DMS 273 treated with DMSO at 0.1 percent for 48 hours (cell line): ENCODE results near the gene KDM2B.
A peak's percentile ranks its signal among the peaks of the same experiment; 100 is the strongest.
"Not testable (repeated sequence)": the region's sequence is repeated elsewhere in the genome, so short reads cannot be mapped to it uniquely, and the experiment has no call there.

Experiments
- DNase-seq: peaks from one replicate; lab custom pipeline; 2025; lab: John Stamatoyannopoulos, UW

KDM2B gene

DNA sequence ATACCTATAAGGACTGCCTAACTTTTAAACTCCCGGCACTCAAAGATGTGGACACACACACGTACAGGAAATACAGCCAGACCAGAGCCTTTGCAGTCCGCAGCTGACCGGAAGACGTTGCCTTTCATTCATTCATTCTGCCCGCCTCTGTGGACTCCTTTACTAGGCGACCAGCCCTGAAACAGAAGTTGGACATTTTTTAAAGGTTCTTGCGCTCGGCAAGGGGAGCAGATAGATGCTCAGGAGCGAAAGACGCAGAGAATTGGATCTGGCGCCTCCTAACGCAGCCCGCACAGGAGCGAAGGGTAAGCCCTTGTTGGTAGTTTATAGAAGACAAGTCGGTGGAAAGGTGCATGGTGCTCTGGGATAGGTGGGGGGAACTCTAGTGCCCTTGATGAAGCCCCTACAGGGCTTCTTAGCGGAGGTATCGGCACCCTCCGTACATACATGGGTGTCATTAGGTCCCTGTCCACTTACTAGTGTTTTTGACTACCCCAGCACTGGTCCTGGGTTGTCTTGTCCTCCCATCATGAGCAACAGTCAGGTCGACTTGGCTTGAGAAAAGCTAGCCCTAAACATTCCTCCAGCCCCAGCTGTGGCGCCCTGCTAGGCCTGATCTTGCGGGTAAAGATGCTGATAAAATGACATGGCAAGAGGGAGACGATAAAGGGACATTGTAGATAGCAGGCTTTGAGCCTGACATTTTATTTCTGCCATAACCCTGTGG lies at the start of gene KDM2B:
Gene KDM2B, minus strand, starts transcription at position 65 of the 727 bp plus-strand sequence. CDS start 112 bp downstream, outside the sequence.
- DNase-seq = no peak

DNA sequence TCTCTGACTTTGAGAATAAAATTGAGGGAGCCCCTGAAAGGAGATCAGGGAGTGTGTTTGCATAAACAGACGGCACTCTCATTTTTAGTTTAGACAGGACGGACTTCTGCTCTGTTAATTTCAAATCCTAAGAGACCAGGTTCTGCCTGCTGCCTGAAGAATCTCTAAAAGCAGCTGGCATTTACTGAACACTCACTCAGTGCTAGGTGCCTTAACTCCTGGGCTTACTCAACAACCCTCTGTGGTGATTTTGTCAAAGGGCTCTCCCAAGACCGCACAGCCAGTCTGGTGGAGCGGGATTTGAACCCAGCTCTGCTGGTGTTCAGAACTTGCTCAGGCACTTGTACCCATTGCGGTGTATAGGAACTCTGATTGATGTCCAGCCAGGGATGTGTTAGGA lies 47.7 kb upstream of the KDM2B start:
- no peak for DNase-seq

DNA sequence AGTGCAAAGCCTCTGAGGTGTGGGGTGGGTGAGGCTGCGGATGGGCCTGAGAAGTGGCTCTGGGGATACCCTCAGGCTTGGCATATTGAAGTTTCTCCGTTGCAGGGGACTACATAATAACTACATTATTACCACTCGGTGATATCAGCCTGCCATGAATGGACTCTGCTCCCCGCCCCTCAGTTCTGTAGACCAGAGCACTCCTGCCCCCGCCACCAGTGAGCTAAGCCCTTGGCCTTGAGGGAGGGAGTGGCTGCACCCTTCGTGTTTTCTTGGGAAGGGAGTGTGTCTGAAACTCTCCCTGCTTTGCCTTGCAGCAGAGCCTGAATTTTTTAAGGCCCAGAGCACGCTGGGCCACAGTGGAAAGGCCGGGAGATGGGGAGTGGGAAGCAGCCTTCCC lies 47.2 kb upstream of the KDM2B start:
- no peak for DNase-seq

DNA sequence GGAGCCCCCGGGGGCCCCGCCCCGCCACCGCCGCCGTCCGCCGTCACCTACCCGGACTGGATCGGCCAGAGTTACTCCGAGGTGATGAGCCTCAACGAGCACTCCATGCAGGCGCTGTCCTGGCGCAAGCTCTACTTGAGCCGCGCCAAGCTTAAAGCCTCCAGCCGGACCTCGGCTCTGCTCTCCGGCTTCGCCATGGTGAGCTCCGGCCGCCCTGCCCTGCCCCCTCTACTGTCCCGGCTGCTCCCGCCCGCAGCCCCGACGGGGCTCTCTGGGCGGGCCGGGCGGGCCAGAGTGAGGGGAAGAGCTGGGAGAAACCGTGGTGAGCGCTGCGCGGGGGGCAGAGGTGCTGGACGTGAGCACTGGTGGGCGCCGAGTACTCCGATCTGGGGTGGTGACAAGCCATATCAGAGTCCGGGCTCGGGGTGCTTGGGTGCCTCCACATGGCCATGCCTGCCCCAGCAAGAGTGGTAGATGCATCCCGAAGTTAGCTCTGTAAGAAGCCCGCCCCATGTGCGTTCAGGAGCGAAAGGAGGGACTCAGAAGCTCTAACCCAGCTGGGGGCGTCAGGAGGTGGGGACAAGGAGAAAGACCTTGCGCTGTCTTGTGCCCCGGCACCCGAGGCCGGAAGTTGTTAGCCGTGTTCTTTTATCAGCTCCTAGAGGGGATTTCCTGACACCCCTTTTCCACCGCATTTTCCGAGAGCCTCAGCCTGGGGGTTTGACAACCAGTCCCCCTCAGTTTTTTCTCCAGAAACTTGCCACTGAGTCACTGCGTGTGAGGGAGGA lies 46.2 kb upstream of the KDM2B start:
- DNase-seq = no peak

DNA sequence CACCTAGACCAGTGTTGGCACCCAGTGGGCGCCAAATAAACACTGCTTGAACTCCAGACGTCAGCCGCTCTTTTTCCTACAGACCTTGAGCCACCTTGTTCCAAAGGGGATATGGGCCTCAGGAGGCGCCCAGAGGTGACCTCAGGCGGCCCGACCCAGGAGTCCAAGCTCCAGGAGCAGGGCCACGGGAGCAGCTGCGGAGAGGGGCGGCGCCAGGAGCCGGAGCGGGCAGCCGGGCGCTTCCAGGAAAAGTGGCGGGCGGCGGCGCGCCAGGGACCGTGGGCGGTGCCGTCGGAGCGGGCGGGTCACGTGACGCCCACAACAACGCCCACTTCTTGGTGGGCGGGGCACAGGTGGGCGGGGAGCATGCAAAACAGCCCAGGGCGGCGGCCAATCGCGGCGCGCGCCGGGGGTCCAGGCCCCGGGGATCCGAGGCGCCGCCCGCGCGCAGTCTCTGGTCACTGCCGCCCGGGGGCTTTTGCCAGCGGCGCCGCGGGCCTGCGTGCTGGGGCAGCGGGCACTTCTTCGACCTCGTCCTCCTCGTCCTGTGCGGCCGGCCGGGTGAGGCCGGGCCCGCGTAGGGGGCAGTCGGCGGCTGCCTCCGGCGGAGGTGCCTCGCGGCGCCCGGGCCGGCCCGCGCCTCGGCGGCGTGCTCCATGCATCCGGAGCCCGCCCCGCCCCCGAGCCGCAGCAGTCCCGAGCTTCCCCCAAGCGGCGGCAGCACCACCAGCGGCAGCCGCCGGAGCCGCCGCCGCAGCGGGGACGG lies 45.4 kb upstream of the KDM2B start, which contains the start of gene ORAI1:
Gene ORAI1, plus strand, starts transcription at position 444 of the 766 bp plus-strand sequence.
- DNase-seq = peak; percentile 56

DNA sequence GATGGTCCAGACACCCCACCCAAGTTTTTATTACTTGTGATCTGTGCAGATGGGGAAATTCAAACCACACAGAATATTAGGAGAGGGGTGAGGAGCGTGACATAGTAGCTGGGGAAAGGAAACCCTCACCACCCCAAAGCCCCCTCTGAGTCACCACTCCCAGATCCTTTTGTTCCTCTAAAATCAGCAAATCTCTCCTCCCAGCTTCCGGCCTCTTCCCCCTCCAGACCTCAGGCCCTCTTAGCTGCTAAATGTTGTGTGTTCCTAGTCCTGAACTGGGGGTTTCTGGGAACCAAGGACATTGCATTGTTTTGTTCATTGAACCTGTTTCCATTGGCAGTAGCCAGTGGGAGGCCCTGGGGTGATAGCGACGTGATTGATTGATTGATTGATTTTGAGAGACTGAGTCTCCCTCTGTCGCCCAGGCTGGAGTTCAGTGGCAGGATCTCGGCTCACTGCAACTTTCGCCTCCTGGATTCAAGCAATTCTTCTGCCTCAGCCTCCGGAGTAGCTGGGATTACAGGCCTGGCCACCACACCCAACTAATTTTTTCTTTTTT lies 39.6 kb upstream of the KDM2B start:
- DNase-seq = no peak

DNA sequence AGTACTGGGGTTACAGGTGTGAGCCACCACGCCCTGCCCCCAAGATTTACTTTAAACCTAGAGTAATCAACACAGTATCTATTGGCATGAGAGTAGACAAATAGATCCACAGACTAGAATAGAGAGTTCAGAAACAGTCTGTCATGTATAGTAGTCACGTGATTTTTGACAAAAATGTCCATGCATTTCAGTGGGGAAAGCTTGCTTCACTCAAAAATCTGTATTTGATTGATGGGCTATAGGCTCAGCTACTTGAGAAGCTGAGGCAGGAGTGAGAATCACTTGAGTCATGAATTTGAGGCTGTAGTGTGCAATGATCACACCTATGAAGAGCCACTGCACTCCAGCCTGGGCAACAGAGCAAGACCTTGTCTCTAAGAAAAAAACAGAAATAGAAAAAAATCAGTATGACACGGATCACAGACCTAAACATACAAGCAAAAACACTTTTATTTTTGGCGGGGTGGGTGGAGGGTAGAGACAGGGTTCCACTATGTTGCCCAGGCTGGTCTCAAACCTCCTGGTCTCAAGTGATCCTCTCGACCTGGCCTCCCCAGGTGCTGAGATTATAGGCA lies 37.9 kb upstream of the KDM2B start:
- no peak for DNase-seq

DNA sequence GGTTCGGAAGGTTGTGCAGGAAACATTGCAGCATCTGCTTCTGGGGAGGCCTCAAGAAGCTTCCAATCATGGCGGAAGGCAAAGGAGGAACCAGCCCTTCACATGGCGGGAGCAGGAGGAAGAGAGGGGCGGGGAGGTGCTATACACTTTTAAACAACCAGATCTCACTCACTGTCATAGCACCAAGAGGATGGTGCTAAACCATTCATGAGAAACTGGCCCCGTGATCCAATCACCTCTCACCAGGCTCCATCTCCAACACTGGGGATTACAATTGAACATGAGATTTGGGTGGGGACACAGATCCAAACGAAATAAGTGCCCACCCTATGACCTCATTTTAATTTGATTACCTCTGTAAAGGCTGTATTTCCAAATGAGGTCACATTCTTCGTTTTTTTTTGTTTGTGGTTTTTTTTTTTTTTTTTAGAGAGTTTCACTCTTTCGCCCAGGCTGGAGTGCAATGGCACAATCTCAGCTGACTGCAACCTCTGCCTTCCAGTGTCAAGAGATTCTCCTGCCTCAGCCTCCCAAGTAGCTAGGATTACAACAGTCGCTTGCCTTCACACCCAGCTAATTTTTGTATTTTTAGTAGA lies 34.1 kb upstream of the KDM2B start:
- no peak for DNase-seq

DNA sequence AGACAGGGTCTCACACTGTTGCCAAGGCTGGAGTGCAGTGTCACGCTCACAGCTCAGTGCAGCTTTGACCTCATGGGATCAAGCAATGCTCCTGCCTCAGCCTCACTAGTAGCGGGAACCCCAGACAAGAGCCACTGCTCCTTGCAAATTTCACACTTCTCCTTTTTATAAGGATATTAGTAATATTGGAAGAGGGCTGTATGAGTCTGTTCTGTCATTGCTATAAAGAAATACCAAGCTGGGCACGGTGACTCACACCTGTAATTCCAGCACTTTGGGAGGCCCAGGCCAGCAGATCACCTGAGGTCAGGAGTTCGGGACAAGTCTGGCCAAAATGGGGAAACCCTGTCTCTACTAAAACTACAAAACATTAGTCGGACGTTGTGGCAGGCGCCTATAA lies 32.6 kb upstream of the KDM2B start:
- no peak for DNase-seq

DNA sequence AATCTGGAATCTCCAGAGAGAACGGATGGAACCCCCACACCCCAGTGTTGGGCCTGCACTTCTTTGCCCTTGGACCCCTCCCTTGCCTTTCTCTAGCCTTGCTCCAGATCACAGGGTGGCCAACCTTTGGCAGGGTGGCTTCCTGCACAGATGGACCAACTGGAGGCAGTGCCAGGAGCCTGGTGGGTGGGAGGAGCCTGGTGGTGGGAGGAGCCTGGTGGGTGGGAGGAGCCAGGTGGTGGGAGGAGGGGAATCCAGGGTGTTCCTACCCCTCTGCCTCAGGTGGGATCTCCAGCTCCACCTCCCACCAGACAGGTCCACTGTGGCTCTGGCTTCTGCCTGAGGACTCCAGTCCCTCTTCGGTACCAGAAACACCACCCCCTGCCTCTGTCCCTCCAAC lies 30.5 kb upstream of the KDM2B start:
- no peak for DNase-seq

DNA sequence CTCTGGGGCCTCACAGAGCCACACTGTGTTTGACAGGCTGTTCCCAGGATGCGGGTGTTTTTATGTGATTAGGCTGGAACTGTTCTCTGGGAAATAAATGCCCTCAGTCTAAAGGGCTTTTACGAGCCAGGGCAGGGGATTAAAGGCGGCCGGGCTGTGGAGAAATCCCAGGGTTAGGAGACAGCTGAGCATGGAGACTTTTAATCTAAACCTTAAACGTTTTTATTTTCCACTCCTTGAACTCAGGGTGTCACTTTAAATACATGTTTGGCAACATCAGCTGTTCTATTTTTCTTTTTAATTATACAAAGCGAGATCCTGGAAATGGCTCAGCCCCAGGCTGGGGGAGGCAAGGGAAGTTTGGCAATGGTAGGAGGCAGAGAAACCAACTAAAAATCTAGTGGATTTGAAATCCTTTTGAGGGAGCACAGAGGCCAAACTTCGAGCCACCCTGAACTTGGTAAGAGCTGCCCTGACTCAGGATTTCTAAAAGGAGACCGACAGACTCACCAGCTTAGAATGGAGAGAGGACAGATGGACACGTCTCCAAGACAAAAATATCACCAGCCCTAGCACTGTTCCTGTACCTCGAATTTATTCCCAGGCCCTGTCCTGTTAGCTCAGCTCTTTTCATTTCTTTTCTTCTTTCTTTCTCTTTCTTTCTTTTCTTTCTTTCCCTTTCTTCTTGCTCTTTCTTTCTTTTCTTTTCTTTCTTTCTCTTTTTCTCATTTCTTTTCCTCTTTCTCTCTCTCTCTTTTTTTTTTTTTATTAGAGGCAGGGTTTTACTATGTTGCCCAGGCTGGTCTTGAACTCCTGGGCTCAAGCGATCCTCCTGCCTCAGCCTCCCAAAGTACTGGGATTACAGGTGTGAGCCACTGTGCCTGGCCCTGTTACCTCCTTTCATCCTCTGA lies 29.7 kb upstream of the KDM2B start:
- DNase-seq = no peak

DNA sequence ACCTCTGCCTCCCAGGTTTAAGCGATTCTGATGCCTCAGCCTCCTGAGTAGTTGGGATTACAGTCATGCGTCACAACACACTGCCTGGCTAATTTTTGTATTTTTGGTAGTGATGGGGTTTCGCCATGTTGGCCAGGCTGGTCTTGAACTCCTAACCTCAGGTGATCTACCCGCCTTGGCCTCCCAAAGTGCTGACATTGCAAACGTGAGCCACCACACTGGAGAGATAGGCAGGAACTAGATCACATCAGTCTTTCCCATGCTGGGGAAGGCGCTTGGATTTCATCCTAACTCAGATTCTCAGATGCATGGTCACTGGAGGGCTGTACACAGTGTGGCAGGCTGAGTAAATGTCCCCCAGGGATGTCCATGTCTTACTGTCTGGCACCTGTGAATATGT lies 27.5 kb upstream of the KDM2B start:
- DNase-seq = no peak

DNA sequence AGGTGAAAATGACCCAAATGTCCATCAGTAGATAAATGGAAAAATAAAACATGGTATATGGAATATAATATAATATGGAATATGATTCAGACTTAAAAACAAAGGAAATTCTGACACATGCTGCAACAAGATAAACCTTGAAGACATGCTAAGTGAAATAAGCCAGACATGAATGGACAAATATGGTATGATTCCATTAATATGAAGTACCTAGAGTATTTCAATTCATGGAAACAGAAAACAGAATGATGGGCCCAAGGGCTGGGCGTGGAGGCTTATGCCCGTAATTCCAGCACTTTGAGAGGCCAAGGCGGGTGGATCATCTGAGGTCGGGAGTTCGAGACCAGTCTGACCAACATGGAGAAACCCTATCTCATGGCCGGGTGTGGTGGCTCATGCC lies 22.8 kb upstream of the KDM2B start:
- DNase-seq = no peak

DNA sequence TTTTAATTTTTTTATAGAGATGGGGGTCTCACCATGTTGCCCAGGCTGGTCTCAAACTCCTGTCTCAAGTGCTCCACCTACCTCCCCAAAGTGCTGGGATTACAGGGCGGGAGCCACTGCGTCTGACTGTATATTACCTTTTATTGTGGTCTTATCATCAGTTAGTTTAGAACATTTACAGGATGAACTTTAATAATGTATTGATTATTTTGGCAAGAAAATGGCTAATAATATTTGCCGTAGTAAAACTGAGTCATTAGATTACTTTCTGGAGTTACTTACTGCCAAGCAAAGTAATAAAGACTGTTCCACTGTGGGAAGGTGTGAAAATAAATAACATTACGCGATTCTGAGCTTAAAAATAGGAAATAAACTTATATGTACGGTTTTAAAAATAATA lies 21.9 kb upstream of the KDM2B start:
- no peak for DNase-seq

DNA sequence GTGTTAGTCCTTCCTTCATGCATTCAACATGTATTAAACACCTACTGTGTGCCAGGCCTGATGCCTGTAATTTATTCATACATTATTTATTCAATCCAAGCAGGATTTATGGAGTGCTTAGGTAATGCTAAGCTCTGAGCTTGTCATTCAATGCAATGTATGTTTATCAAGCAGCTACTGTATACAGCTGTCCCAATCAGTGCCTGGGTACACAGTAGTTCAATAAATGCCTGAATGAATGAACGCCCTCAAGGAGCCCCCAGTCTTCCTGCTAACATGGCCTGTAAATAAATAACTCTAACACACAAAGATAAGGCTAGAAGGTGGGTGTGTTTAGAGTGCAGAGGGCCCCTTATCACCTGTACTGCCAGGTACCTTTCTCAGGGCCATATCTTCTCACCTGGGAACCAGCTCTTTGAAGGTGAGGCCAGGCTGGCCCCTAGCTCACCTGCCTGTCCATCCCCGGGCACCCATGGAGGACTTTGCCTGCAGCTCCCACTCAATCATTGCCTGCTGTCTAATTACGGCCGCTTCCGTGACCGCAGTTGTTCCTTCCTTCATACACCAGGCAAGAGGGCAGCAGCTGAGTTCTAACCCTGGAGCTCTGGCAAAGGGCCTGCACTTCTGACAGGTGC lies 20.0 kb upstream of the KDM2B start:
- no peak for DNase-seq

DNA sequence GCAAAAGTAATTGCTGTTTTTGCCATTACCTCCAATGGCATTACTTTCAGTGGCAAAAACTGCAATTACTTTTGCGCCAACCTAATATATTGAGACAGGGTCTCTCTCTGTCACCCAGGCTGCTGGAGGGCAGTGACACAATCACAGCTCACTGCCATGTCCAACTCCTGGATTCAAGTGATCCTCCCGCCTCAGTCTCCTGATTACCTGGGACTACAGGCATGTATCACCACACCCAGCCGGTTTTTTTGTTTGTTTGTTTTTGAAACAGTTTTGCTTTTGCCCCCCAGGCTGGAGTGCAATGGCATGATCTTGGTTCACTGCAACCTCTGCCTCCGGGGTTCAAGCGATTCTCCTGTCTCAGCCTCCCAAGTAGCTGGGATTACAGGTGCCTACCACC lies 15.7 kb upstream of the KDM2B start:
- DNase-seq = no peak

DNA sequence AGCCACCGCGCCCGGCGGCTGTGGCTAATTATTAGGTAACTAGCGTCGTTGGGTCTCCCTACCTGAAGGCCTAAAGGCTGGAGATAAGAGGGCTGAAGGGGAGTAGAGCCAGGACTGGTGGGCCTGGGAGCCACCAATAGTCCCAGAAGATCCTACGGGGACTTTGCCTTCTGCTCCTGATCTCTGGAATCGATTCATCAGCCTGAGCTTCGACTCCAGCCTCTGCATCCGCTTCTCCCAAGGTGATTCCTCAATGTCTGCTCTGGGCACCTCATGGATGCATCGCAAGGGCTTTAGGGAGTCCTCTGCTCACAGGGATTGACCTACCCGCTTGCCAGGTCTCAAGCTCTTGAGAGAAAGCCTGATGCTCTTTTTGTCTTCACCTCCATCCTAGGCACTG lies 14.7 kb upstream of the KDM2B start:
- no peak for DNase-seq

DNA sequence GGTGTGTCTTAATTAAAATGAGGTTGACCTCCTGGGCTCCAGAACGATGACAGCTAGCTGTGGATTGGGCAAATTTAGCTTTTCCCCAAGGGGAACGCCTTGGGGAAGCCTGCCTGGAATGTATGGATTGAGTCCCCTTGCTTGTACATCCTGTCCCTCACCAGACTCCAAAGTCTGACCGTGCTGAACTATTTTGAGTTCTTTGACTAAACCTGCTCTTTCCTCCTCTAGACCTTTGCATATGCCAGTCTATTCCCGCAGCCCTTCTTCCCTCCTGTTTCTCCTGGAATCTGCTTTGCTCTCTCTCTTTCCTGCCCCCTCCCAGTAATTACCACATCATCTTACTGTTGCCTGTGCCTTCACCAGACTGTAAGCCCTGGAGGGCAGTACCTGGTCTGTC lies 11.5 kb upstream of the KDM2B start:
- DNase-seq = no peak

DNA sequence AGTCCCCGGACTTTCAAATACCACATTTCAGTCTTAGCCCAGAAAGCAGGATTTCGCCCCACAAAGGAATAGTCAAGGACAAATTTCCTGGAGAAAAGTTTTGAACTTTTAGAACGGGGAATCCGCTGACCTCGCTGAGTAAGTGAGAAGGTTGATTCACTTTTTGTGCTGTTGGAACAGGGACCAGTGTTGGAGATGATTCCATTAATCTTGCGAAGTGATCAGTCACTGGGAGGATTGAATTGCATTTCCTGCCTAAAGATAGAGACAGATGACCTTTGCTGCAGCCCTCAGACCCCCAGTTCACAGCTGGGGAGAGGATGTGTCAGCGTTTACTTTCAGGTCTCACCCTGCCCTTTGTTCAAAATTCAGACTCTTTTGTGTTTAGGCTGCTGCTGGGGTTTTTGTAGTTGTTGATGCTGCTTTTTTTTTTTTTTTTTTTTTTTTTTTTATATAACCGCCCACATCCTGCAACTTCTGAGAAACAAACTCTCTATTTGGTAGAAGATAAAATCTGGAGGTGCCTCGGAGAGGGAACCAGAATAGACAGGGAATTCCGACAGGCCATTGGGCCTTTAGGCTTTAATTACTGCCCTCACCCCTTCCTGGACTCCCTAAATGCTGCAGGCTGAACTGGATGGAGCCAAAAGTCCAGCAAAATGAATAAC lies 9.8 kb upstream of the KDM2B start:
- DNase-seq = no peak

DNA sequence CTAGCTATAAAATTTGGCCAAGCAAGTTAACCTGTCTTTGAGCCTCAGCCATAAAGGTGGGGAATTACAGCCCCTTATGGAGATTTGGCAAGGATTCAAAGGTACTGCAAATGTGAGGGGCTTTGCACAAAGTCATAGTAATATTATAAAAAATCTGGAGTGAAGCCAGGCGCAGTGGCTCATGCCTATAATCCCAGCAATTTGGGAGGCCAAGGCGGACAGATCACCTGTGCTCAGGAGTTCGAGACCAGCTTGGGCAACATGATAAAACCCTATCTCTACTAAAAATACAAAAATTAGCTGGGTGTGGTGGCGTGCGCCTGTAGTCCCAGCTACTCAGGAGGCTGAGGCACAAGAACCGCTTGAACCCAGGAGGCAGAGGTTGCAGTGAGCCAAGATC lies 4.1 kb upstream of the KDM2B start:
- not testable (repeated sequence) for DNase-seq
